Measurements from ENCODE around the gene PMP22.

PMP22 gene

GRCh38 chr17:15265131-15265530 lies at the start of gene PMP22:
PMP22 (minus strand) TSS chr17:15265326; CDS start chr17:15260727, 4,599 bp downstream.
- DNase-seq (ENCODE audit: low spot score) = peak; percentile 79

GRCh38 chr17:15311996-15312395 lies 46.9 kb upstream of the PMP22 start:
- DNase-seq (ENCODE audit: low spot score) = no peak

- DNase-seq (ENCODE audit: low spot score) = no peak
Observed at GRCh38 chr17:15309793-15310192, 44.7 kb upstream of the PMP22 start.

DNA sequence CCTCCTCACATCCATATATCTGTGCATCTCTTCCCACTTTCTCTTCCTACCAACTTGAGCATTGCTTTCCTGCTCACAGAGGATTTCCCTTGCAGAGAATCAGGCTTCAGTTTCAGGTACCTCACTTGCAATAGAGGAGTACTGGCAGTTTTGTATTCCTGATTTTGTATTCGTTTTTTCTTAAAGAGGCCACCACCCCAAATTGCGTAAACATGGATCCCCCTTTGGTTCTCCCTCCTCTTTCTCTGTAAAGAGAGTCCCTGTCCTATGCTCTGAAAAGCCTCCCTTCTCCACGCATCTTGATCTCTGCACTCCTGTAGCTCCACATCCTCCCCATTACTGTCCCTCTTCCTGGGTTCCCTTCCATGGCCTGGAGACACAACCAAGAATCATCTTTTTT lies 44.1 kb upstream of the PMP22 start:
- DNase-seq (ENCODE audit: low spot score) = no peak

DNA sequence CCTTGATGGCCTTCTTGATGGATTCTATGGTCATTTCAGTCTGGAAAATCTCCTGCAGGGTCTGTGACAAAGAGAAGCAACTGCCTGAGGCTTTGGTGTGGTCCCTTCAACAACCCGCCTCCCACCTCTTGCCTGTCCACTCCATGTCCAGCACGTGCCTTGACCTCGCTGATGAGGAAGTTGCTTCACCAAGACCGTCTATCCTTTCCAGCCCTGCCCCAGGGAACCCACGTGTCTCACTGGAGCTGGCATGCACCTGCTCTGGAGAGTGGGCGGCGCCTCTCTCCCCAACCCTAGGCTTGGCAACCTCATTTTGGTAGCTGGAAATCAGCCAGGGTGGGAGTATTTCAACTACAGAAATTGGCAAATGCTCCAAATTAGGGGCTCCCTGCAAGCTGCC lies 43.6 kb upstream of the PMP22 start:
- DNase-seq (ENCODE audit: low spot score) = no peak

GRCh38 chr17:15307710-15308111 lies 42.6 kb upstream of the PMP22 start:
- no peak for DNase-seq (ENCODE audit: low spot score)

DNA sequence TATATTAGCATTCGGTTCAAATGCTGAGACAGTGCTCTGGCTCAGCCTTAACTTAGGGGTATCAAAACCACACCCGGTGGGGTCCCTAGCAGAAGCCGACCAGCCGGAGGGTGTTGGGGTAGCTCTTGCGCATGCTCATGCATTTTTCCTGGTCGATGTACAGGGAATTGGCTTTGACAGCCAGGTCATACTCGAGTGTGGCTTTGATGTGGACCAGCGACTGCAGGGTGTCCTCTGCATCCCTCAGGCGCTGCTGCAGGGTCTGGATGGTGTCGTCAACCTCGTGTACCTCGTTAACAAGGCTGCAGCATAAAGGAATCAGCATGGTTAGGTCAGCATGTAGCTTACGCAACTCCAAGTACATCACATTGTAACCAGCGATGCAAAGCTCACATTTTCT lies 38.7 kb upstream of the PMP22 start:
- no peak for DNase-seq (ENCODE audit: low spot score)

DNA sequence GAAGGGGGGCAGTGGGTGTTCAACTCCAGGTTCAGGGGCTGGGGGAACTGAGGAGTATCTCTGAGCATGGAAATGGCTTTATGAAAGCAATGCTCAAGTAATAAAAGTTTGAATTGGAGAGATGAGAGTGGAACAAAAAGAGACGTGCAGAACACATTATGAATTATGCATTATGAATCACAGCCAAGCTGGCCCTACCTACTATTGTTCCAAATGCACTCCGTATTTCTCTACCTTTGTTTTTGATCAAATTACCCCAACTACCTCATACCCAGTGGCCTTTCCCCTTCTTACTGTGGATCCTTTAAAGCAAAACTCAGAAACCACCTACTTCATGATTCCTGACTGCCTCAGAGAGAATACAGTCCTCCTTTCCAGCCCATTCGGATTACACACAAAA lies 38.1 kb upstream of the PMP22 start:
- no peak for DNase-seq (ENCODE audit: low spot score)

DNA sequence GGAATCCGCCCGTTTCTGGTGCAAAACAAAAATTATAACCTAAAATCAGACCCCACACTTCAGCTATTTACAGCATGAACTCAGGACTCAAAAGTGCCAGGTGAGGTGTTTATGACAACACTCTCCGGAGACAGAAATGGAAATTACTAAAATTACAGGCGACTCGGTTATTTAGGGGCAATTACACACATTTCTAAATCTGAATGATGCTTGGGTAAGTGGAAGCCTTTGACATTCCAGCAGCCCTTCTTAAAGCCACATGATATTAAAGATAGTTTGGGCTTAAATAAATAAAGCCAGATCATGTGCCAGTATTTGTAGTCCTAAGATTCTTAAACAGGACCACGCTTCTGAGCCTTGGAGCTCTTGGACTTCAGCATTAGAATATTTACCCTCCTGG lies 36.7 kb upstream of the PMP22 start:
- no peak for DNase-seq (ENCODE audit: low spot score)

DNA sequence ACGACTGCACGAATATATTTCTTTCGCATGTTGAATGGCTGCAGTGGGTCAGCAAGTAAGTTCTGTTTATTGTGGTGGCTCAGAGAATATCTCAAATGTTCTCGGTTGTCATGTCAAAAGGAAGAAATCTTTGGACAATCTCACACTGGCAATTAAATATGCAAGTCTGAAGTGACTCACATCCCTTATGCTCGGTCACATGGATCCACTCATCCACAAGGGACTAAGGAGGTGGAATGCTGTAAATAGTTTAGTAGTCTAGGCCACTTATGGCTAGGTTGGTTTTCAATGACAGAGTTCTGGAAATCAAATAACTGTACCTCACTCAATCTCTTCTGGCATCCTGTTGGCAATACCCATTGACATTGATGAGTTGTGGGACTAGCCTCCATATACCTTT lies 33.0 kb upstream of the PMP22 start:
- no peak for DNase-seq (ENCODE audit: low spot score)

GRCh38 chr17:15293558-15293957 lies 28.4 kb upstream of the PMP22 start:
- DNase-seq (ENCODE audit: low spot score) = no peak

- no peak for DNase-seq (ENCODE audit: low spot score)
Observed at GRCh38 chr17:15291674-15292361, 26.7 kb upstream of the PMP22 start.

DNA sequence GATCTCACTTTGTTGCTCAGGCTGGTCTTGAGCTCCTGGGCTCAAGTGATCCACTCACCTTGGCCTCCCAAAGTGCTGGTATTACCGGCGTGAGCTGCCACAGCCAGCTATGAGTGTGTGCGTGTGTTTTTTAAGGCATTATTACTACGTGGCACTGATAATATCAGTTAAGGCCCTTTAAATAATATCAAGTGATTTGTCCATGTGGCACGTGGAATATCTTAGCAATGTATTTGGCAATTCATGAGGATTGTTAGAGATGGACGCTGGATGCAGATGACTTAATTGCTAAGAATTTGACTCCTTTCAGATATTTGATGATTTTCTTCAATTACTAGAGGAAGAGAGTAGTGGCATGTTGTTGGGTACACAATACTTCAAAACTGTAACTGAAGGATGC lies 25.5 kb upstream of the PMP22 start:
- no peak for DNase-seq (ENCODE audit: low spot score)

- no peak for DNase-seq (ENCODE audit: low spot score)
Observed at GRCh38 chr17:15289285-15290183, 24.4 kb upstream of the PMP22 start.

GRCh38 chr17:15288859-15289258 lies 23.7 kb upstream of the PMP22 start:
- DNase-seq (ENCODE audit: low spot score) = no peak

- no peak for DNase-seq (ENCODE audit: low spot score)
Observed at GRCh38 chr17:15287538-15288267, 22.6 kb upstream of the PMP22 start.

DNA sequence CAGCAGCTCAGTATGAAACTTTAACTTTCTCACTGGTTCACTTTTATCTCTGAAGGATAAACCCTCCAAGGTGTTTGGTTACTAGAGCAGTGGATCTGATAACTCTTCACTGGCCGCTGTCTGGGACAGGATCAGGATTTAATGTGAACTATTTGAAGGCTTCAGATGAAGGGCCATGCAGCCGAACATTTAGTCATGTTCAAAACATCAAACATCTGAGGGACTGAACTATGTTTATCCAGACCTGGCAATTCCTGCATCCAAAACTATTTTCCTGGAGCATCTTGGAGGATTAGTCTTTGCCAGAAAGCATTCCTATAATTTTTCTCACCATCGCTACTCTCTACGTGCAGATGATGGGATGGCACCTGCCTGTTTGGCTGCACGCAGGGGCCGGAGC lies 20.3 kb upstream of the PMP22 start:
- no peak for DNase-seq (ENCODE audit: low spot score)

DNA sequence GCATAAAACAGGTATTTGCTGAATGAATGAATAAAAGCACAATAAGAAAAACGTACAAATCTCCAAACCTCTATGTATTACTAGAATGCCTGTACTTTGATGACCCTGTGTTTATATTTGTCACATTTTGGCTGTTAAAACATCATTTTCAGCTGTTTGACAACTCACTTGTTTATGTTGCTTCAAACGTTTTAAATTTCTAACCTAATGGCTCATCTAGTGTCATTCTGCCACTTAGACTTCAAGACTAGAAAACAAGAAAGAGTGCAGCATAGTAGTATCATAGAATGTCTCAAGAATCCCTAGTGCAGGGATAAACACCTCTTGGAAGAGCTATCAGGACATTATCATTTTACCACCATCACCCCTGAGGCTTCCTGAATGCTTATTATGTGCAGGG lies 19.4 kb upstream of the PMP22 start:
- no peak for DNase-seq (ENCODE audit: low spot score)

DNA sequence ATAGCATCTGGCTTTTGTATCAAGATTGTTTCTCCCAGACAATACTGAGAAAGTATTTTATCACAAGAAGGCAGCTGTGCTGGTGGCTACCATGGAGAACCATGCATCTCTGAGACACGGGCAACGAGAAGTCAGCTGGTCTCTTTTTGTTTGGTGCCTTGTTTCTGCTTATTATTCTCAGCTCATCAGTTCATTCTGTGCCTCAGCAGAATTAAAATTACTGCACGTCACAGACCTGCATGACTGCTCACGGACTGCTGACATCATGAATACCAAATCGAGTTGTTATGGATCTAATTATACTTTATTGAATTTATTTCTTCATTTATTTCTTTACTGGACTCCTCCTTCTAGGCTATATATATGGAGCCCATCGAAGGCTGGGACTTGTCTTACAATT lies 19.0 kb upstream of the PMP22 start:
- DNase-seq (ENCODE audit: low spot score) = no peak

GRCh38 chr17:15281909-15282308 lies 16.8 kb upstream of the PMP22 start:
- no peak for DNase-seq (ENCODE audit: low spot score)

DNA sequence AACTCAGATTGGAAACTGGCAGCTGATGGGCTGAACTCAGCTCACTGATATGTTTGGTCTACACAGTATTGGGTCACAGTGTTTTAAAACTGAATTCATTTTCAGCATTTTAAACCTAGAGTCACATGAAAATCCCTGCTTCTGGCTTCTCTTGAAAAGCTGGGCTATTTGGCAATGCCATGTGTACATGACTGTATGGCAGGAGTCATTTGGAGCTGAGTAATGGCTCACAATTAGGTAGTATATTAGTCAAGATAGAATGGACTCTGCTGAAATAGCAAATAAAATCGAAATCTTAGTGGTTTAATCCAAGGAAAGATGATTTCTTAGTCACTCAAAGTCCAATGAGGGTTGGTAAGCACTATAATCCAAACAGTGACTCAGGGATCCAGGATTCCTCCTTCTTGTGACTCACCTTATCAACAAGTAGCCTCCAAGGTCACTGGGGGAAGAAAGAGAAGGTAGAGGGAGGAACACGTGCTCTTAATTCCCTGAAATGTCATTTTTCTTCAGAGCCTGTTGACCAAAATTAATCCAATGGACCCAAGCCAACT lies 13.9 kb upstream of the PMP22 start:
- DNase-seq (ENCODE audit: low spot score) = no peak

- DNase-seq (ENCODE audit: low spot score) = no peak
Observed at GRCh38 chr17:15278380-15278779, 13.3 kb upstream of the PMP22 start.

GRCh38 chr17:15274017-15274416 lies 8.9 kb upstream of the PMP22 start:
- DNase-seq (ENCODE audit: low spot score) = no peak
